B cell (primary cell): ENCODE data around the gene SIK3. TPM values are rescaled to one million over a fixed set of nuclear protein-coding genes. Genes with fewer than 3 reads are reported as not detected.

Source experiments
- ATAC-seq: fragments of 200-7000 bp; cut with Tn5 transposase; one replicate; pipeline ENCODE4 v1.10.0; 2021; ENCODE audit warnings: low read depth, mild to moderate bottlenecking, moderate number of reproducible peaks, moderate library complexity
- CTCF ChIA-PET: fragments of 350-600 bp; sonication (Branson Sonifier 250); formaldehyde crosslinking; loops from one replicate; lab custom pipeline; 2021; ENCODE audit warnings: antibody characterized with exemption, inconsistent platforms; lab: Charles Lee
- POLR2A ChIA-PET: fragments of 350-600 bp; sonication (Branson Sonifier 250); formaldehyde crosslinking; loops from one replicate; lab custom pipeline; 2021; ENCODE audit warnings: antibody characterized with exemption; lab: Charles Lee
- DNase-seq: peaks from one replicate; pipeline ENCODE4 v3.0.0; 2013
- H2AFZ ChIP-seq: 2 replicates; pipeline ENCODE4 v1.6.1; 2012; ENCODE audit warnings: mild to moderate bottlenecking, low read depth, low read length; ENCODE audit not compliant: insufficient read depth, poor library complexity, severe bottlenecking
- H3K27ac ChIP-seq, 2 donors: 1 replicate in 1 of 2; 2 replicates in 1 of 2; pipeline ENCODE4 v1.5.1; 2012 to 2013; ENCODE audit warnings: low read length in 2 of 2, mild to moderate bottlenecking in 2 of 2, moderate library complexity in 1 of 2
- H3K27me3 ChIP-seq, 4 experiments: fragments of 200-600 bp in 1 of 4; sonication (generic) in 1 of 4; replicated peaks in 1 of 4; 1 replicate in 2 of 4; 2 replicates in 2 of 4; pipeline versions ENCODE4 v1.6.1 to v1.7.0; 2013 to 2016; ENCODE audit warnings: low read length in 3 of 4, mild to moderate bottlenecking in 2 of 4, mixed read lengths in 1 of 4, moderate library complexity in 1 of 4; ENCODE audit not compliant: insufficient read depth in 4 of 4, control insufficient read depth in 3 of 4; ENCODE audit errors: control extremely low read depth in 1 of 4
- H3K36me3 ChIP-seq, 2 experiments: replicated peaks in 1 of 2; 1 replicate in 1 of 2; 2 replicates in 1 of 2; pipeline versions ENCODE4 v1.6.1 to v1.7.1; 2013; ENCODE audit warnings: low read length in 1 of 2; ENCODE audit not compliant: insufficient read depth in 2 of 2, control insufficient read depth in 1 of 2; ENCODE audit errors: control extremely low read depth in 1 of 2, extremely low read depth in 1 of 2
- H3K4me1 ChIP-seq, 2 donors: fragments of 200-600 bp in 1 of 2; sonication (generic) in 1 of 2; 1 replicate in 1 of 2; 2 replicates in 1 of 2; pipeline versions ENCODE4 v1.5.1 to v1.6.1; 2013 to 2017; ENCODE audit warnings: low read length in 2 of 2; ENCODE audit not compliant: control insufficient read depth in 2 of 2, insufficient read depth in 2 of 2
- H3K4me2 ChIP-seq: replicated peaks from 2 replicates; pipeline ENCODE3; 2012; ENCODE audit warnings: mild to moderate bottlenecking, low read depth, low read length; ENCODE audit not compliant: poor library complexity, severe bottlenecking
- H3K4me3 ChIP-seq, 5 experiments: fragments of 200-600 bp in 1 of 5; sonication (generic) in 1 of 5; 1 replicate in 3 of 5; 2 replicates in 2 of 5; pipeline versions ENCODE4 v1.5.1 to v1.7.0; 2011 to 2016; ENCODE audit warnings: low read length in 4 of 5, mild to moderate bottlenecking in 4 of 5, low read depth in 2 of 5, control low read depth in 1 of 5, moderate library complexity in 1 of 5; ENCODE audit not compliant: insufficient read depth in 1 of 5; ENCODE audit errors: control extremely low read depth in 1 of 5, extremely low read depth in 1 of 5
- H3K79me2 ChIP-seq: fragments of 200-600 bp; sonication (generic); one replicate; pipeline ENCODE4 v1.6.0; 2016; ENCODE audit warnings: low read length; ENCODE audit not compliant: control insufficient read depth, insufficient read depth
- H3K9ac ChIP-seq: fragments of 200-600 bp; sonication (generic); 2 replicates; pipeline ENCODE4 v1.6.1; 2017; ENCODE audit warnings: mild to moderate bottlenecking, low read length, moderate library complexity
- H3K9me3 ChIP-seq, 3 donors: one replicate each; pipeline versions ENCODE4 v1.6.1 to v1.7.1; 2013; ENCODE audit warnings: low read length in 2 of 3; ENCODE audit not compliant: control insufficient read depth in 2 of 3, insufficient read depth in 1 of 3; ENCODE audit errors: control extremely low read depth in 1 of 3
- H4K20me1 ChIP-seq: 2 replicates; pipeline ENCODE4 v1.6.0; 2012; ENCODE audit warnings: mild to moderate bottlenecking, low read length; ENCODE audit not compliant: insufficient read depth, control insufficient read depth, poor library complexity, severe bottlenecking
- H3K27ac Mint-ChIP-seq: one replicate; pipeline ENCODE4 v1.8.0; 2021; ENCODE audit warnings: mixed read lengths
- H3K27me3 Mint-ChIP-seq: one replicate; pipeline ENCODE4 v1.8.0; 2021; ENCODE audit warnings: mixed read lengths
- H3K4me1 Mint-ChIP-seq: one replicate; pipeline ENCODE4 v1.8.0; 2021; ENCODE audit warnings: mixed read lengths
- H3K4me3 Mint-ChIP-seq: one replicate; pipeline ENCODE4 v1.8.0; 2021; ENCODE audit warnings: mixed read lengths
- H3K9me3 Mint-ChIP-seq: one replicate; pipeline ENCODE4 v1.8.0; 2022; ENCODE audit warnings: mixed read lengths; ENCODE audit not compliant: insufficient read depth
- CTCF ChIP-seq: fragments of 200-600 bp; IDR thresholded peaks from one replicate; pipeline ENCODE4 v1.8.0; 2022; ENCODE audit warnings: antibody characterized with exemption, mild to moderate bottlenecking
- EZH2 ChIP-seq: IDR thresholded peaks from 2 replicates; pipeline ENCODE4 v1.6.1; 2012; ENCODE audit warnings: borderline replicate concordance, low read depth, mild to moderate bottlenecking, moderate library complexity, low read length; ENCODE audit not compliant: insufficient read depth, poor library complexity, severe bottlenecking
- WGBS: methylation state at CpG from one replicate; pipeline ENCODE4 v1.1.5; 2013; ENCODE audit warnings: missing lambda C conversion rate; ENCODE audit not compliant: insufficient coverage; 5-methylcytosine and 5-hydroxymethylcytosine counted together
- intact Hi-C: fragments of 100-400 bp; cut with micrococcal nuclease; formaldehyde crosslinking; loops from one replicate; pipeline ENCODE4 v1.10.0; 2022
- polyA plus RNA-seq: library from polyadenylated mRNA; depleted of rRNA; stranded (reverse); fragments of >200 nt; gene quantifications from 2 replicates; pipeline ENCODE4 v1.2.3, GENCODE V29; 2012
- total RNA-seq, 2 donors: library from RNA; stranded (reverse); fragments of 120-200 nt in 1 of 2; gene quantifications; 1 replicate in 1 of 2; 2 replicates in 1 of 2; pipeline versions ENCODE4 v1.2.3 to v1.2.4, GENCODE V29; 2013 to 2022

The SIK3 gene
- total and polyA plus RNA-seq, 2 donors (not counting 1 experiment from before 2014, with no cell fraction given), result 36.5 to 180 TPM

- H3K4me3 Mint-ChIP-seq, result no peak overlapping the region
- DNase-seq (no peak), ATAC-seq (no peak)
- intact Hi-C loops, result no loop called here
- H3K36me3 ChIP-seq, result peaks cover 0 to 2% of the 10 kb centered on the region in 2 experiments
- no peak for TF ChIP-seq CTCF
- peaks cover 8% of the 10 kb centered on the region for H3K4me1 Mint-ChIP-seq
- no peaks in the 10 kb centered on the region for H3K27me3 ChIP-seq
- ChIA-PET CTCF (interaction anchor here (1.0 kb wide), 1 partner anchor 213 kb away, joined by 3 read pairs; the partner anchor contains the start of gene SIK3), POLR2A (no interaction called here)
- H3K9ac ChIP-seq, result no peak overlapping the region
- H3K4me1 ChIP-seq, result peaks cover 3 to 4% of the 10 kb centered on the region in 2 donors
- no peaks in the 10 kb centered on the region for H4K20me1 ChIP-seq
- no peak overlapping the region for H3K27ac Mint-ChIP-seq
- H3K27ac ChIP-seq, result no peak overlapping the region
- no peak overlapping the region for H2AFZ ChIP-seq
- H3K79me2 ChIP-seq, result no peaks in the 10 kb centered on the region
- WGBS, result 100% methylated on average over 2 of the region's 5 CpGs
- no peak overlapping the region for H3K4me3 ChIP-seq
- no peaks in the 10 kb centered on the region for H3K9me3 Mint-ChIP-seq
- H3K9me3 ChIP-seq, result no peaks in the 10 kb centered on the region
- H3K27me3 Mint-ChIP-seq, result no peaks in the 10 kb centered on the region
- no peak overlapping the region for H3K4me2 ChIP-seq
Measured at GRCh38 chr11:116885951-116886655, 212.1 kb downstream of the SIK3 start.

- Histone ChIP-seq H3K27me3 (no peaks in the 10 kb centered on the region), H3K9ac (no peak overlapping the region), H3K9me3 (no peaks in the 10 kb centered on the region), H3K36me3 (no peaks in the 10 kb centered on the region), H3K4me2 (no peak overlapping the region), H2AFZ (no peak overlapping the region), H3K79me2 (peaks cover 8% of the 10 kb centered on the region), H3K27ac (no peak overlapping the region), H3K4me3 (no peak overlapping the region), H3K4me1 (no peaks in the 10 kb centered on the region), H4K20me1 (no peaks in the 10 kb centered on the region)
- no peak for TF ChIP-seq CTCF
- no peak for TF ChIP-seq EZH2
- DNase-seq (no peak), ATAC-seq (no peak)
- peak overlapping the region; percentile 38 for H3K27ac Mint-ChIP-seq
- CTCF ChIA-PET, result interaction anchor here (1.0 to 6.9 kb wide), 8 partner anchors 44 to 345 kb away, joined by 3 to 123 read pairs (median 4); partner anchors contain the start of genes APOA5 and SIK3
- H3K4me1 Mint-ChIP-seq, result peaks cover 10% of the 10 kb centered on the region
- H3K4me3 Mint-ChIP-seq, result no peak overlapping the region
- H3K9me3 Mint-ChIP-seq, result no peaks in the 10 kb centered on the region
- intact Hi-C loops, result loop anchor here (2.0 kb wide), 1 partner anchor 18 kb away; no protein-coding TSS in a partner anchor
- POLR2A ChIA-PET, result no interaction called here
- H3K27me3 Mint-ChIP-seq, result no peaks in the 10 kb centered on the region
Measured at GRCh38 chr11:116882386-116882785, 215.8 kb downstream of the SIK3 start.
